Activated T-helper 1 cell treated with anti-CD3 and anti-CD28 coated beads, Interleukin-12 subunit alpha, Interleukin-12 subunit beta, Interleukin-2, Interleukin-4 antibody, amounts not matched to agents 30 ng/mL and 10 ng/mL and 1 ng/mL, durations not matched to agents 14 hours and 24 hours and 36 hours (primary cell): Measurements from ENCODE around the gene HHLA2. TPM values are rescaled to one million over a fixed set of nuclear protein-coding genes. Genes with fewer than 3 reads are reported as not detected.
"Not testable (repeated sequence)": the region's sequence is repeated elsewhere in the genome, so short reads cannot be mapped to it uniquely, and the experiment has no call there.

Source experiments
- DNase-seq: peaks from one replicate; pipeline ENCODE4 v3.0.0; 2021; ENCODE audit warnings: low spot score
- H3K27ac Mint-ChIP-seq: one replicate; pipeline ENCODE4 v1.8.0; 2021; ENCODE audit warnings: mild to moderate bottlenecking, mixed read lengths
- H3K27me3 Mint-ChIP-seq: one replicate; pipeline ENCODE4 v1.8.0; 2022; ENCODE audit warnings: mild to moderate bottlenecking, moderate library complexity, mixed read lengths; ENCODE audit not compliant: insufficient read depth
- H3K36me3 Mint-ChIP-seq: one replicate; pipeline ENCODE4 v1.8.0; 2021; ENCODE audit warnings: low read depth, mixed read lengths
- H3K4me1 Mint-ChIP-seq: one replicate; pipeline ENCODE4 v1.8.0; 2021; ENCODE audit warnings: low read depth, mixed read lengths
- H3K4me3 Mint-ChIP-seq: one replicate; pipeline ENCODE4 v1.8.0; 2021; ENCODE audit warnings: mild to moderate bottlenecking, moderate library complexity, mixed read lengths
- H3K9me3 Mint-ChIP-seq: one replicate; pipeline ENCODE4 v1.8.0; 2021; ENCODE audit warnings: mixed read lengths
- intact Hi-C: fragments of 100-400 bp; cut with micrococcal nuclease; formaldehyde crosslinking; loops from one replicate; pipeline ENCODE4 v1.15.1; 2024
- total RNA-seq: library from RNA; stranded (reverse); gene quantifications from 2 replicates; pipeline ENCODE4 v1.2.3, GENCODE V29; 2022

The HHLA2 gene
- total RNA-seq, 1 donor from 2014 or later: 1.3 TPM

- intact Hi-C loops: no loop called here
- Mint-ChIP-seq H3K4me3 (no peak overlapping the region), H3K4me1 (no peaks in the 10 kb centered on the region), H3K9me3 (no peaks in the 10 kb centered on the region), H3K27ac (no peak overlapping the region), H3K36me3 (peaks cover 7% of the 10 kb centered on the region), H3K27me3 (peaks cover 8% of the 10 kb centered on the region)
- no peak for DNase-seq
Observed at GRCh38 chr3:108357042-108357441, 60.7 kb downstream of the HHLA2 start.

GRCh38 chr3:108359011-108359410, 62.7 kb downstream of the HHLA2 start:
- H3K4me3 Mint-ChIP-seq: no peak overlapping the region
- peaks cover 11% of the 10 kb centered on the region for H3K27me3 Mint-ChIP-seq
- DNase-seq: no peak
- H3K27ac Mint-ChIP-seq: no peak overlapping the region
- H3K4me1 Mint-ChIP-seq: no peaks in the 10 kb centered on the region
- peaks cover 5% of the 10 kb centered on the region for H3K36me3 Mint-ChIP-seq
- peaks cover under 1% of the 10 kb centered on the region for H3K9me3 Mint-ChIP-seq
- intact Hi-C loops: no loop called here

GRCh38 chr3:108376026-108376425, 79.7 kb downstream of the HHLA2 start:
- Mint-ChIP-seq H3K4me3 (no peak overlapping the region), H3K36me3 (peaks cover 2% of the 10 kb centered on the region), H3K9me3 (peaks cover 6% of the 10 kb centered on the region), H3K27ac (no peak overlapping the region), H3K27me3 (peaks cover 1% of the 10 kb centered on the region), H3K4me1 (no peaks in the 10 kb centered on the region)
- intact Hi-C loops: no loop called here
- no peak for DNase-seq

GRCh38 chr3:108377384-108377783, 81.0 kb downstream of the HHLA2 start:
- no peak overlapping the region for H3K27ac Mint-ChIP-seq
- peaks cover 1% of the 10 kb centered on the region for H3K27me3 Mint-ChIP-seq
- H3K4me1 Mint-ChIP-seq: no peaks in the 10 kb centered on the region
- DNase-seq: no peak
- peaks cover 2% of the 10 kb centered on the region for H3K36me3 Mint-ChIP-seq
- H3K9me3 Mint-ChIP-seq: peaks cover 6% of the 10 kb centered on the region
- no peak overlapping the region for H3K4me3 Mint-ChIP-seq
- intact Hi-C loops: no loop called here

GRCh38 chr3:108378153-108378951, 82.0 kb downstream of the HHLA2 start:
- H3K27me3 Mint-ChIP-seq: peaks cover 1% of the 10 kb centered on the region

GRCh38 chr3:108378952-108379342, 82.6 kb downstream of the HHLA2 start:
- H3K36me3 Mint-ChIP-seq, H3K4me1 Mint-ChIP-seq, DNase-seq, H3K9me3 Mint-ChIP-seq, H3K27ac Mint-ChIP-seq, H3K4me3 Mint-ChIP-seq, intact Hi-C loops, H3K27me3 Mint-ChIP-seq: not testable (repeated sequence)

More at GRCh38 chr3:108378153-108378951, 82.0 kb downstream of the HHLA2 start:
- no peak overlapping the region for H3K27ac Mint-ChIP-seq
- H3K9me3 Mint-ChIP-seq: peaks cover 6% of the 10 kb centered on the region
- no peaks in the 10 kb centered on the region for H3K4me1 Mint-ChIP-seq
- peaks cover 2% of the 10 kb centered on the region for H3K36me3 Mint-ChIP-seq
- no peak for DNase-seq
- intact Hi-C loops: no loop called here
- no peak overlapping the region for H3K4me3 Mint-ChIP-seq

GRCh38 chr3:108380128-108380795, 83.9 kb downstream of the HHLA2 start:
- intact Hi-C loops: no loop called here
- Mint-ChIP-seq H3K4me1 (no peaks in the 10 kb centered on the region), H3K4me3 (no peak overlapping the region)

GRCh38 chr3:108381529-108382140, 85.3 kb downstream of the HHLA2 start:
- no peak for DNase-seq
- H3K27me3 Mint-ChIP-seq: no peaks in the 10 kb centered on the region
- H3K36me3 Mint-ChIP-seq: no peaks in the 10 kb centered on the region
- H3K4me1 Mint-ChIP-seq: peaks cover 3% of the 10 kb centered on the region
- intact Hi-C loops: no loop called here
- no peak overlapping the region for H3K27ac Mint-ChIP-seq
- H3K9me3 Mint-ChIP-seq: peaks cover 6% of the 10 kb centered on the region
- no peak overlapping the region for H3K4me3 Mint-ChIP-seq

More at GRCh38 chr3:108380128-108380795, 83.9 kb downstream of the HHLA2 start:
- Mint-ChIP-seq H3K36me3 (peaks cover 2% of the 10 kb centered on the region), H3K27ac (no peak overlapping the region), H3K9me3 (peaks cover 6% of the 10 kb centered on the region), H3K27me3 (peaks cover 1% of the 10 kb centered on the region)
- DNase-seq: no peak

- peaks cover 20% of the 10 kb centered on the region for H3K4me1 Mint-ChIP-seq
- peaks cover 6% of the 10 kb centered on the region for H3K9me3 Mint-ChIP-seq
- intact Hi-C loops: no loop called here
- H3K4me3 Mint-ChIP-seq: no peak overlapping the region
- no peaks in the 10 kb centered on the region for H3K36me3 Mint-ChIP-seq
- DNase-seq: no peak
- no peaks in the 10 kb centered on the region for H3K27me3 Mint-ChIP-seq
- no peak overlapping the region for H3K27ac Mint-ChIP-seq
Observed at GRCh38 chr3:108383306-108383705, 87.0 kb downstream of the HHLA2 start.

GRCh38 chr3:108387063-108387462, 90.7 kb downstream of the HHLA2 start:
- Mint-ChIP-seq H3K9me3 (no peaks in the 10 kb centered on the region), H3K36me3 (no peaks in the 10 kb centered on the region), H3K4me1 (peaks cover 24% of the 10 kb centered on the region), H3K4me3 (no peak overlapping the region), H3K27me3 (peaks cover 7% of the 10 kb centered on the region), H3K27ac (no peak overlapping the region)
- intact Hi-C loops: loop anchor here (5.0 kb wide), 1 partner anchor 300 kb away; no protein-coding TSS in a partner anchor
- no peak for DNase-seq

GRCh38 chr3:108388136-108389132, 92.1 kb downstream of the HHLA2 start:
- DNase-seq: no peak
- peaks cover 24% of the 10 kb centered on the region for H3K4me1 Mint-ChIP-seq
- peak overlapping the region; percentile 50 for H3K27ac Mint-ChIP-seq
- H3K9me3 Mint-ChIP-seq: no peaks in the 10 kb centered on the region
- no peak overlapping the region for H3K4me3 Mint-ChIP-seq
- H3K36me3 Mint-ChIP-seq: no peaks in the 10 kb centered on the region
- intact Hi-C loops: loop anchor here (1.0 to 5.0 kb wide), 5 partner anchors 45 to 301 kb away; partner anchors contain the start of genes HHLA2 and IFT57
- peaks cover 7% of the 10 kb centered on the region for H3K27me3 Mint-ChIP-seq

GRCh38 chr3:108389372-108389771, 93.0 kb downstream of the HHLA2 start:
- Mint-ChIP-seq H3K9me3 (no peaks in the 10 kb centered on the region), H3K4me3 (no peak overlapping the region), H3K4me1 (peaks cover 24% of the 10 kb centered on the region), H3K27ac (no peak overlapping the region), H3K36me3 (no peaks in the 10 kb centered on the region), H3K27me3 (peaks cover 7% of the 10 kb centered on the region)
- intact Hi-C loops: loop anchor here (2.0 to 5.0 kb wide), 2 partner anchors 55 to 302 kb away; no protein-coding TSS in a partner anchor
- DNase-seq: no peak
